Renal pelvis (tissue), 4 donors: ENCODE results near the gene LRRC52. TPM values are rescaled to one million over a fixed set of nuclear protein-coding genes. Genes with fewer than 3 reads are reported as not detected.
A peak's percentile ranks its signal among the peaks of the same experiment; 100 is the strongest.
"Not testable (repeated sequence)": the region's sequence is repeated elsewhere in the genome, so short reads cannot be mapped to it uniquely, and the experiment has no call there.

ENCODE experiments used
- DNase-seq: peaks from one replicate; pipeline ENCODE4 v3.0.0-alpha.2; 2013
- polyA plus RNA-seq, 3 donors: library from polyadenylated mRNA; unstranded; fragments of 120-200 nt; gene quantifications; one replicate each; pipeline ENCODE4 v1.2.1, GENCODE V29; 2013; ENCODE audit not compliant: insufficient read length in 3 of 3

The LRRC52 gene
- polyA plus RNA-seq, 3 donors, result not detected

GRCh38 chr1:165581926-165582325, 38.1 kb downstream of the LRRC52 start:
- no peak for DNase-seq

GRCh38 chr1:165586398-165586797, 42.6 kb downstream of the LRRC52 start:
- DNase-seq, result no peak

GRCh38 chr1:165591391-165591790, 47.6 kb downstream of the LRRC52 start:
- DNase-seq, result not testable (repeated sequence)

GRCh38 chr1:165592945-165593823, 49.4 kb downstream of the LRRC52 start:
- DNase-seq, result peak; percentile 70

GRCh38 chr1:165595246-165595938, 51.6 kb downstream of the LRRC52 start:
- no peak for DNase-seq

- peak; percentile 97 for DNase-seq
Measured at GRCh38 chr1:165597883-165598675, 54.3 kb downstream of the LRRC52 start.

GRCh38 chr1:165598676-165599059, 54.9 kb downstream of the LRRC52 start:
- peak; percentile 7 for DNase-seq

GRCh38 chr1:165600793-165601192, 57.0 kb downstream of the LRRC52 start:
- no peak for DNase-seq

- no peak for DNase-seq
Measured at GRCh38 chr1:165603810-165604209, 60.0 kb downstream of the LRRC52 start.

- no peak for DNase-seq
Measured at GRCh38 chr1:165605246-165605645, 61.4 kb downstream of the LRRC52 start.

GRCh38 chr1:165606676-165607075, 62.9 kb downstream of the LRRC52 start:
- DNase-seq, result not testable (repeated sequence)

GRCh38 chr1:165610866-165611265, 67.1 kb downstream of the LRRC52 start:
- no peak for DNase-seq

GRCh38 chr1:165612062-165612461, 68.3 kb downstream of the LRRC52 start:
- no peak for DNase-seq

Other genes with a start within 250 kb of the LRRC52 start
- under 1 TPM in 1 of 3 donors, not detected in 2; 0.07 TPM for gene LMX1A, start 187.3 kb upstream of the LRRC52 start, polyA plus RNA-seq
- gene RXRG, start 98.9 kb upstream of the LRRC52 start, polyA plus RNA-seq, result 1 to 10 TPM; 1.4 to 3.2 (median 2.0) TPM
- 100 to 1,000 TPM; 220 to 232 (median 224) TPM for gene MGST3, start 87.2 kb downstream of the LRRC52 start, polyA plus RNA-seq
- 100 to 1,000 TPM; 108 to 117 (median 111) TPM for gene ALDH9A1, start 154.6 kb downstream of the LRRC52 start, polyA plus RNA-seq
- 100 to 1,000 TPM; 145 to 171 (median 156) TPM for gene TMCO1, start 224.9 kb downstream of the LRRC52 start, polyA plus RNA-seq